ENCODE measurements around the gene MAGI1. TPM values are rescaled to one million over a fixed set of nuclear protein-coding genes. Genes with fewer than 3 reads are reported as not detected.

MAGI1 gene
- total RNA-seq, 1 donor from 2014 or later: 18.7 TPM

DNA sequence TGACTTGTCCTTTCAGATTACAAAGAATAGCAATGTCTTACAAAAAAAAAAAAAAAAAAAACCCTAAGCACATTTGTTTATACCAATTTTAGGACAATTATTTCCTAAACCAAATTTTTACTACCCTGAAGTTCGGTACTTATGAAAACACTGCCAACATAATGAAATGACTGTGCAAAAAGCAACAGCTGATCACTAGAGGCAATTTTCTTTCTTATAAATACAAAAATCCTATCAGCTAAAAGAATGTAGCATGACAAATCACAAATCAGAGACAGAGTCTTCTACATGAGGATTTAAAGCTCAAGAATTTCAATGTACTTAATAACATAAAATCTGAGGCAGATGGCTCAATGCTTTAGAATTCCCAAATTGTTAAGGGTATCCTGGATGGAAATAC, 191.8 kb downstream of the MAGI1 start:
- Mint-ChIP-seq H3K27ac (ENCODE audit: unreplicated experiment) (no peak overlapping the region), H3K27me3 (ENCODE audit: low read depth) (no peaks in the 10 kb centered on the region), H3K4me1 (ENCODE audit: low read depth) (peaks cover 33% of the 10 kb centered on the region), H3K9me3 (ENCODE audit: low read depth) (peaks cover 4% of the 10 kb centered on the region), H3K36me3 (ENCODE audit: low read depth) (no peaks in the 10 kb centered on the region), H3K4me3 (ENCODE audit: unreplicated experiment) (no peak overlapping the region)
- TF ChIP-seq, protein P1, sequence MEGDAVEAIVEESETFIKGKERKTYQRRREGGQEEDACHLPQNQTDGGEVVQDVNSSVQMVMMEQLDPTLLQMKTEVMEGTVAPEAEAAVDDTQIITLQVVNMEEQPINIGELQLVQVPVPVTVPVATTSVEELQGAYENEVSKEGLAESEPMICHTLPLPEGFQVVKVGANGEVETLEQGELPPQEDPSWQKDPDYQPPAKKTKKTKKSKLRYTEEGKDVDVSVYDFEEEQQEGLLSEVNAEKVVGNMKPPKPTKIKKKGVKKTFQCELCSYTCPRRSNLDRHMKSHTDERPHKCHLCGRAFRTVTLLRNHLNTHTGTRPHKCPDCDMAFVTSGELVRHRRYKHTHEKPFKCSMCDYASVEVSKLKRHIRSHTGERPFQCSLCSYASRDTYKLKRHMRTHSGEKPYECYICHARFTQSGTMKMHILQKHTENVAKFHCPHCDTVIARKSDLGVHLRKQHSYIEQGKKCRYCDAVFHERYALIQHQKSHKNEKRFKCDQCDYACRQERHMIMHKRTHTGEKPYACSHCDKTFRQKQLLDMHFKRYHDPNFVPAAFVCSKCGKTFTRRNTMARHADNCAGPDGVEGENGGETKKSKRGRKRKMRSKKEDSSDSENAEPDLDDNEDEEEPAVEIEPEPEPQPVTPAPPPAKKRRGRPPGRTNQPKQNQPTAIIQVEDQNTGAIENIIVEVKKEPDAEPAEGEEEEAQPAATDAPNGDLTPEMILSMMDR (IDR thresholded peaks at IDR 0.05): no peak
- DNase-seq (ENCODE audit: low spot score): no peak

DNA sequence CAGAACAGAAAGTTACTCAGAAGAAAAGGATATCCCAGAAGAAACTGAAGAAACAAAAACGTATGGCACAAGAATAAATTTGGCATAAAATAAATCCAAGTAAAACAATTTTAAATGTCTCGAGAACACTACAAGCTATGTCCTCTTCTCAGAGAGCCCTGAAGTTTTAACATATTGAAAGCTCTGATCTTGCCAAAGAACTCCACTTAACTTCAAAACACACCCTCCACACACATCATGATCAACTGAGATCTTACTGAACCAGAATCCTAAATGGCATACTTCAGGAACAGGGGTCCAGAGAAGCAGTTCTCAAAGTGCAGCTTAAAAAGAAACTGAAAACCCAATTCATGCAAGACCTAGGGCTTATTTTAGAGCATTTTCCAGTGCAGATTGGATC, 194.3 kb downstream of the MAGI1 start:
- H3K4me1 Mint-ChIP-seq (ENCODE audit: low read depth): peaks cover 19% of the 10 kb centered on the region

DNA sequence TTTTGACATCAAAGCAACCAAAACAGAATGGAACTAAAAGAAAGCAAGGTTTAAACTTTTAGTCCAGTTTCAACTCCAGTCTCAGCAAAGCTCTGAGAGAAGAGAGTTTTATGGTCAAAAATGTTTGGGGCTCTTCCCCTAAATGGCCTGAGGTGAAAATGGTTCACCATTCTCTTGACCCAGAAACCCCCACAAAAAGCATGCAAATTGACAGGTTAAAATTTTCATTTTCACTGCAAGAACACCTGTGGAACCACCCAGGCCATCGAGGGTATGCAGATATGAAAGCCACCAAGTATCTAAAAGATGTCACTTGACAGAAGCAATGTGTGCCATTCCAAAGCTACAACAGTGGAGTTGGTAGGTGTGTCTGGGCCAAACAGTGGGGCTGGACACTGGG, 195.0 kb downstream of the MAGI1 start:
- TF ChIP-seq, protein P1 (IDR thresholded peaks at IDR 0.05): no peak
- H3K4me1 Mint-ChIP-seq (ENCODE audit: low read depth): peaks cover 19% of the 10 kb centered on the region
- no peak overlapping the region for H3K4me3 Mint-ChIP-seq (ENCODE audit: unreplicated experiment)
- no peak for DNase-seq (ENCODE audit: low spot score)
- H3K36me3 Mint-ChIP-seq (ENCODE audit: low read depth): no peaks in the 10 kb centered on the region
- no peaks in the 10 kb centered on the region for H3K27me3 Mint-ChIP-seq (ENCODE audit: low read depth)
- H3K9me3 Mint-ChIP-seq (ENCODE audit: low read depth): peaks cover 4% of the 10 kb centered on the region
- no peak overlapping the region for H3K27ac Mint-ChIP-seq (ENCODE audit: unreplicated experiment)

More for the DNA sequence above, 194.3 kb downstream of the MAGI1 start:
- no peak for DNase-seq (ENCODE audit: low spot score)
- no peaks in the 10 kb centered on the region for H3K36me3 Mint-ChIP-seq (ENCODE audit: low read depth)
- TF ChIP-seq, protein P1 (IDR thresholded peaks at IDR 0.05): no peak
- peaks cover 4% of the 10 kb centered on the region for H3K9me3 Mint-ChIP-seq (ENCODE audit: low read depth)
- H3K27me3 Mint-ChIP-seq (ENCODE audit: low read depth): no peaks in the 10 kb centered on the region
- H3K27ac Mint-ChIP-seq (ENCODE audit: unreplicated experiment): peak overlapping the region; percentile 6
- no peak overlapping the region for H3K4me3 Mint-ChIP-seq (ENCODE audit: unreplicated experiment)

DNA sequence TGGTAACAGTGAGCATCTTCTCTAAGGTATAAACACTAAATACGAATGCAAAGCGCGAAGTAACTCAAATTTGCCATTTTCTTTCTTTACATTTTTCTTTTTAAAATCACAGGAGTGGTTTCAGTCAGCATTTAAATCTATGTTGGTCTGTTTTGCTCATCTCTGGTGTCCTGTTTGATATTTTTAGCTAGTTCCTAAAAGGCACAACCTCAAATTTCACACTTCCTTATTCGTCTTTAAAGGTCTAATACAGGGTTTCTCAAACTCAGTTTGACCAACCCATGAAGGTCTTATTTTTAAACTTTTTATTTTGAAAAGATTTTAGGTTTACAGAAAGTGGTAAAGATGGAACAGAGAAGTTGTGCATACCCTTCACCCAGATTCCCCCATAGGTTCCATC, 201.1 kb downstream of the MAGI1 start:
- TF ChIP-seq, protein P1 (IDR thresholded peaks at IDR 0.05): no peak
- Mint-ChIP-seq H3K36me3 (ENCODE audit: low read depth) (peaks cover 2% of the 10 kb centered on the region), H3K9me3 (ENCODE audit: low read depth) (peaks cover 3% of the 10 kb centered on the region), H3K27me3 (ENCODE audit: low read depth) (no peaks in the 10 kb centered on the region), H3K4me1 (ENCODE audit: low read depth) (peaks cover 32% of the 10 kb centered on the region), H3K4me3 (ENCODE audit: unreplicated experiment) (no peak overlapping the region), H3K27ac (ENCODE audit: unreplicated experiment) (no peak overlapping the region)
- DNase-seq (ENCODE audit: low spot score): no peak

DNA sequence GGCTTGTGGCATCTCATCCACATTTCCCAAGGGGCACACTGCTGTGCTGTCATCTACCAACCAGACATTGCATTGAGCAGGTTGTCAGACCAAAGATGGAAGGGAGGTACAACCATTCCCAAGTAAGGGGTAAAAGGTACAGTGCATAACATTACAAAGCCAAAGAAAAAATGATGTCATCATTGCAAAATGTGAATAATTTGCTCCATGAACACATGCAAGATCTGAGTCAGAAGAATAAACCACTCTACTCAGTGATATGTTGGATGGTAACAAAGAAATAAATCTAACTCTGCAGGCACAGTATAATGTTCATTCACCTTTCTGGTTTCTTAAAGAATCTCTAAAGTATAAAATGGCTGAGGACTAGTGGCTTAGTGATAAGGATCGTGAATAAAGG, 202.7 kb downstream of the MAGI1 start:
- TF ChIP-seq, protein P1 (IDR thresholded peaks at IDR 0.05): no peak
- DNase-seq (ENCODE audit: low spot score): no peak
- H3K27me3 Mint-ChIP-seq (ENCODE audit: low read depth): no peaks in the 10 kb centered on the region
- no peak overlapping the region for H3K4me3 Mint-ChIP-seq (ENCODE audit: unreplicated experiment)
- peaks cover 46% of the 10 kb centered on the region for H3K4me1 Mint-ChIP-seq (ENCODE audit: low read depth)
- H3K9me3 Mint-ChIP-seq (ENCODE audit: low read depth): peaks cover 3% of the 10 kb centered on the region
- peaks cover 2% of the 10 kb centered on the region for H3K36me3 Mint-ChIP-seq (ENCODE audit: low read depth)
- H3K27ac Mint-ChIP-seq (ENCODE audit: unreplicated experiment): peak overlapping the region; percentile 8
